Measurements from ENCODE around the gene ARHGEF28.

DNA sequence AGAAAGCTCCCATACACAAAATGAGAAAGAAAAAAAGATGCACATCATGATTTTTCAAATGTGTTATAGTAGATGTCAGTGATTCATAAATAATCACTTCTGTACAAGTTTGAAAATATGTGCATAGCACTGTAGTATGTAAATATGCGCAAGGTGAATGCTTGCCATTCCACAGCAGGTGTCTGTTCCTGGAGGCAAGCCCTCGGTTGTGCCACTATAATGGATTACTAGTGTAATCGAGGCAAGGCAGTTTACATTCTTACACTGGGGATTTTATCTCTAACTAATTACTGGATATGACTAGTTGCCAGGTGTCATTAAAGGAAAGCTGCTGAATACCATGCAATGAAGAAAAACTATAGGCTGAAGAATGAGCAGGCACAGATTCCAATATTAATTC lies 93.6 kb downstream of the ARHGEF28 start:
- TF ChIP-seq, protein P1, sequence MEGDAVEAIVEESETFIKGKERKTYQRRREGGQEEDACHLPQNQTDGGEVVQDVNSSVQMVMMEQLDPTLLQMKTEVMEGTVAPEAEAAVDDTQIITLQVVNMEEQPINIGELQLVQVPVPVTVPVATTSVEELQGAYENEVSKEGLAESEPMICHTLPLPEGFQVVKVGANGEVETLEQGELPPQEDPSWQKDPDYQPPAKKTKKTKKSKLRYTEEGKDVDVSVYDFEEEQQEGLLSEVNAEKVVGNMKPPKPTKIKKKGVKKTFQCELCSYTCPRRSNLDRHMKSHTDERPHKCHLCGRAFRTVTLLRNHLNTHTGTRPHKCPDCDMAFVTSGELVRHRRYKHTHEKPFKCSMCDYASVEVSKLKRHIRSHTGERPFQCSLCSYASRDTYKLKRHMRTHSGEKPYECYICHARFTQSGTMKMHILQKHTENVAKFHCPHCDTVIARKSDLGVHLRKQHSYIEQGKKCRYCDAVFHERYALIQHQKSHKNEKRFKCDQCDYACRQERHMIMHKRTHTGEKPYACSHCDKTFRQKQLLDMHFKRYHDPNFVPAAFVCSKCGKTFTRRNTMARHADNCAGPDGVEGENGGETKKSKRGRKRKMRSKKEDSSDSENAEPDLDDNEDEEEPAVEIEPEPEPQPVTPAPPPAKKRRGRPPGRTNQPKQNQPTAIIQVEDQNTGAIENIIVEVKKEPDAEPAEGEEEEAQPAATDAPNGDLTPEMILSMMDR (IDR thresholded peaks at IDR 0.05; ENCODE audit: low read depth, low read length, poor library complexity, severe bottlenecking) = no peak
- no peak for TF ChIP-seq EZH2phosphoT487 (IDR thresholded peaks at IDR 0.05; ENCODE audit: borderline replicate concordance, low read length)

All from DOHH2 (cell line).